GM04504 (cell line): Measurements from ENCODE around the gene DRC7.
"Not testable (repeated sequence)": the region's sequence is repeated elsewhere in the genome, so short reads cannot be mapped to it uniquely, and the experiment has no call there.

Experiments used
- DNase-seq: peaks from one replicate; pipeline ENCODE4 v3.0.0-alpha.2; 2012; ENCODE audit warnings: low read depth

DRC7 gene

GRCh38 chr16:57660715-57661463, 33.7 kb upstream of the DRC7 start:
- DNase-seq: no peak

- DNase-seq: no peak
These were observed 33.1 kb upstream of the DRC7 start for GRCh38 chr16:57661510-57661909.

GRCh38 chr16:57661936-57662906, 32.4 kb upstream of the DRC7 start:
- DNase-seq: no peak

- no peak for DNase-seq
These were observed 31.2 kb upstream of the DRC7 start for GRCh38 chr16:57663436-57663835.

GRCh38 chr16:57663917-57664661, 30.5 kb upstream of the DRC7 start:
- no peak for DNase-seq

GRCh38 chr16:57664662-57665025, 30.0 kb upstream of the DRC7 start:
- no peak for DNase-seq

- no peak for DNase-seq
These were observed 29.1 kb upstream of the DRC7 start for GRCh38 chr16:57665541-57665940.

- DNase-seq: no peak
These were observed 28.1 kb upstream of the DRC7 start for GRCh38 chr16:57666353-57667047.

GRCh38 chr16:57667048-57667525, 27.5 kb upstream of the DRC7 start:
- no peak for DNase-seq

- DNase-seq: no peak
These were observed 26.9 kb upstream of the DRC7 start for GRCh38 chr16:57667526-57668262.

- no peak for DNase-seq
These were observed 26.4 kb upstream of the DRC7 start, which contains the start of gene ADGRG3 for GRCh38 chr16:57668263-57668571. Gene ADGRG3, plus strand, starts transcription at chr16:57668306. Its CDS starts 42 bp downstream, at chr16:57668348.

- no peak for DNase-seq
These were observed 25.8 kb upstream of the DRC7 start for GRCh38 chr16:57668630-57669475.

GRCh38 chr16:57669476-57670162, 25.0 kb upstream of the DRC7 start:
- DNase-seq: no peak

GRCh38 chr16:57670196-57670595, 24.4 kb upstream of the DRC7 start:
- no peak for DNase-seq

GRCh38 chr16:57671451-57671850, 23.2 kb upstream of the DRC7 start:
- not testable (repeated sequence) for DNase-seq

- no peak for DNase-seq
These were observed 22.2 kb upstream of the DRC7 start for GRCh38 chr16:57672416-57672815.

GRCh38 chr16:57672824-57673223, 21.8 kb upstream of the DRC7 start:
- DNase-seq: no peak

- no peak for DNase-seq
These were observed 18.7 kb upstream of the DRC7 start for GRCh38 chr16:57675741-57676551.
